Karpas-422 (cell line): ENCODE data around the gene TANGO2. TPM values are rescaled to one million over a fixed set of nuclear protein-coding genes. Genes with fewer than 3 reads are reported as not detected.

ENCODE experiments used
- DNase-seq: peaks from one replicate; pipeline ENCODE4 v3.0.0-alpha.2; 2015
- H2AFZ ChIP-seq: fragments of 200-600 bp; sonication (generic); 2 replicates; pipeline ENCODE4 v1.6.1; 2014; ENCODE audit warnings: antibody characterized with exemption, low read length, mixed read lengths
- H3K27ac ChIP-seq: fragments of 200-600 bp; sonication (generic); 2 replicates; pipeline ENCODE4 v1.5.1; 2014; ENCODE audit warnings: mild to moderate bottlenecking, low read length, moderate library complexity
- H3K27me3 ChIP-seq: fragments of 200-600 bp; sonication (generic); 2 replicates; pipeline ENCODE4 v1.6.1; 2014; ENCODE audit warnings: low read length, mixed read lengths
- H3K36me3 ChIP-seq: fragments of 200-600 bp; sonication (generic); 2 replicates; pipeline ENCODE4 v1.6.1; 2014; ENCODE audit warnings: low read length, mixed read lengths; ENCODE audit not compliant: insufficient read depth
- H3K4me1 ChIP-seq: fragments of 200-600 bp; sonication (generic); 2 replicates; pipeline ENCODE4 v1.6.1; 2014; ENCODE audit warnings: mild to moderate bottlenecking, low read length, mixed read lengths
- H3K4me2 ChIP-seq: fragments of 200-600 bp; sonication (generic); 2 replicates; pipeline ENCODE4 v1.6.1; 2014; ENCODE audit warnings: low read length, low read depth, mild to moderate bottlenecking; ENCODE audit not compliant: poor library complexity, severe bottlenecking
- H3K4me3 ChIP-seq: fragments of 200-600 bp; sonication (generic); 2 replicates; pipeline ENCODE4 v1.5.1; 2014; ENCODE audit warnings: mild to moderate bottlenecking, antibody characterized with exemption, low read length, mixed read lengths
- H3K79me2 ChIP-seq: fragments of 200-600 bp; sonication (generic); 2 replicates; pipeline ENCODE4 v1.6.1; 2014; ENCODE audit warnings: mild to moderate bottlenecking, low read length, mixed read lengths
- H3K9ac ChIP-seq: fragments of 200-600 bp; sonication (generic); 2 replicates; pipeline ENCODE4 v1.6.0; 2014; ENCODE audit warnings: low read length
- H3K9me2 ChIP-seq: fragments of 200-600 bp; sonication (generic), shearing (Covaris generic); replicated peaks from 2 replicates; pipeline ENCODE4 v1.6.0; 2014; ENCODE audit warnings: mild to moderate bottlenecking, low read length, moderate library complexity; ENCODE audit not compliant: insufficient read depth
- H3K9me3 ChIP-seq: fragments of 300-700, 200-600 bp; sonication (generic); 2 replicates; pipeline ENCODE4 v1.6.1; 2014; ENCODE audit warnings: low read length, mixed read lengths
- H4K20me1 ChIP-seq: fragments of 200-600 bp; sonication (generic); 2 replicates; pipeline ENCODE4 v1.6.1; 2014; ENCODE audit warnings: mild to moderate bottlenecking, antibody characterized with exemption, low read length, low read depth; ENCODE audit not compliant: insufficient read depth
- total RNA-seq: library from RNA; depleted of rRNA; stranded (reverse); fragments of >200 nt; shearing (Covaris generic); gene quantifications from 2 replicates; pipeline ENCODE4 v1.2.3, GENCODE V29; 2014; ENCODE audit warnings: low replicate concordance

The TANGO2 gene
- total RNA-seq, 1 experiment from 2014 or later, result 39.0 TPM

- no peaks in the 10 kb centered on the region for H4K20me1 ChIP-seq
- no peak overlapping the region for H2AFZ ChIP-seq
- H3K9me2 ChIP-seq, result no peaks in the 10 kb centered on the region
- DNase-seq, result no peak
- H3K4me2 ChIP-seq, result no peak overlapping the region
- no peak overlapping the region for H3K27ac ChIP-seq
- peaks cover under 1% of the 10 kb centered on the region; the same call in 1 of the 2 replicates for H3K4me1 ChIP-seq
- H3K4me3 ChIP-seq, result no peak overlapping the region
- no peaks in the 10 kb centered on the region for H3K27me3 ChIP-seq
- H3K79me2 ChIP-seq, result peaks cover 15% of the 10 kb centered on the region; the same call in 1 of the 2 replicates
- H3K36me3 ChIP-seq, result peaks cover 13% of the 10 kb centered on the region
- no peaks in the 10 kb centered on the region for H3K9me3 ChIP-seq
- no peak overlapping the region for H3K9ac ChIP-seq
These were observed 84.7 kb downstream of the TANGO2 start for GRCh38 chr22:20105456-20106204.

GRCh38 chr22:20106205-20106848 is 85.4 kb downstream of the TANGO2 start:
- Histone ChIP-seq H3K36me3 (peaks cover 13% of the 10 kb centered on the region), H3K4me1 (peaks cover 8% of the 10 kb centered on the region), H3K9ac (no peak overlapping the region)

GRCh38 chr22:20106849-20107237 is 85.9 kb downstream of the TANGO2 start:
- Histone ChIP-seq H3K27me3 (no peaks in the 10 kb centered on the region), H3K4me1 (peaks cover 12% of the 10 kb centered on the region), H3K9ac (no peak overlapping the region), H3K9me3 (no peaks in the 10 kb centered on the region), H3K4me2 (no peak overlapping the region), H3K4me3 (no peak overlapping the region), H3K9me2 (no peaks in the 10 kb centered on the region), H4K20me1 (no peaks in the 10 kb centered on the region), H3K36me3 (peaks cover 13% of the 10 kb centered on the region), H3K79me2 (peaks cover 15% of the 10 kb centered on the region; the same call in 1 of the 2 replicates), H3K27ac (no peak overlapping the region), H2AFZ (no peak overlapping the region)
- DNase-seq, result no peak

More at GRCh38 chr22:20106205-20106848, 85.4 kb downstream of the TANGO2 start:
- H3K4me2 ChIP-seq, result no peak overlapping the region
- H3K79me2 ChIP-seq, result peaks cover 15% of the 10 kb centered on the region; the same call in 1 of the 2 replicates
- no peak overlapping the region for H2AFZ ChIP-seq
- H3K9me2 ChIP-seq, result no peaks in the 10 kb centered on the region
- H3K27ac ChIP-seq, result no peak overlapping the region
- no peaks in the 10 kb centered on the region for H4K20me1 ChIP-seq
- H3K9me3 ChIP-seq, result no peaks in the 10 kb centered on the region
- no peak overlapping the region for H3K4me3 ChIP-seq
- no peak for DNase-seq
- H3K27me3 ChIP-seq, result no peaks in the 10 kb centered on the region

DNA sequence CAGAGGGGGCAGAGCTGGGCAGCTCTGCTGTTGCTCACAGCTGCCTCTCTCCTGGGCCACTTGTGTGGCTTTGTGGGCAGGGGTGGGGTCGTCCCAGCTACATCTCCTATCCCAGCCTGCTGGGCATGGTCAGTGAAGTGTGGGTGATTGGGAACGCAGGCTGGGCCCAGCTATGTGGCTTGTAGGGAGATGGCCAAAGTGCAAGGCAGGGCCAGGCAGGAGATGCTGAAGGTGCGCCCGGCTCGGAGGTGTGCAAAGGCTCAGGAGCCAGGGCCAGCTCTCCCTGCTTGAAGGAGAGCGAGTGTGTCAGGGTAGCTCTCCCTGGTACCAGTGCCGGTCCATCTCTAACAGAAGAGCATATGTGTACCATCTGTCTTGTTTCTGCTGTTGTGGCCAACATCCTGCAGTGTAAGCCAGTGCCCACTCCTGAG is 86.6 kb downstream of the TANGO2 start:
- no peak for DNase-seq
- no peak overlapping the region for H3K9ac ChIP-seq
- H3K36me3 ChIP-seq, result peaks cover 7% of the 10 kb centered on the region
- no peak overlapping the region for H2AFZ ChIP-seq
- no peak overlapping the region for H3K27ac ChIP-seq
- no peak overlapping the region for H3K4me3 ChIP-seq
- H3K9me3 ChIP-seq, result no peaks in the 10 kb centered on the region
- H3K79me2 ChIP-seq, result peaks cover 10% of the 10 kb centered on the region; the same call in 1 of the 2 replicates
- no peaks in the 10 kb centered on the region for H3K27me3 ChIP-seq
- peaks cover 18% of the 10 kb centered on the region for H3K4me1 ChIP-seq
- no peak overlapping the region for H3K4me2 ChIP-seq
- H3K9me2 ChIP-seq, result no peaks in the 10 kb centered on the region
- no peaks in the 10 kb centered on the region for H4K20me1 ChIP-seq

- Histone ChIP-seq H2AFZ (no peak overlapping the region), H3K79me2 (peaks cover 7% of the 10 kb centered on the region; the same call in 1 of the 2 replicates), H3K9ac (no peak overlapping the region), H3K4me3 (no peak overlapping the region), H3K9me3 (no peaks in the 10 kb centered on the region), H3K36me3 (peaks cover 5% of the 10 kb centered on the region), H3K27ac (no peak overlapping the region), H3K4me2 (no peak overlapping the region), H3K27me3 (no peaks in the 10 kb centered on the region), H3K4me1 (peaks cover 19% of the 10 kb centered on the region), H4K20me1 (no peaks in the 10 kb centered on the region), H3K9me2 (no peaks in the 10 kb centered on the region)
- no peak for DNase-seq
These were observed 87.2 kb downstream of the TANGO2 start for GRCh38 chr22:20107951-20108756.

- Histone ChIP-seq H3K9me2 (no peaks in the 10 kb centered on the region), H4K20me1 (no peaks in the 10 kb centered on the region)
These were observed 87.9 kb downstream of the TANGO2 start for GRCh38 chr22:20108757-20109230.

GRCh38 chr22:20109411-20110358 is 88.8 kb downstream of the TANGO2 start:
- H3K27ac ChIP-seq, result no peak overlapping the region
- H3K9me2 ChIP-seq, result no peaks in the 10 kb centered on the region
- no peak for DNase-seq
- H4K20me1 ChIP-seq, result no peaks in the 10 kb centered on the region
- H3K36me3 ChIP-seq, result no peaks in the 10 kb centered on the region; the same call in none of the 2 replicates
- H3K9ac ChIP-seq, result no peak overlapping the region
- H3K4me2 ChIP-seq, result no peak overlapping the region
- H3K4me3 ChIP-seq, result no peak overlapping the region
- H3K79me2 ChIP-seq, result peaks cover 8% of the 10 kb centered on the region
- no peaks in the 10 kb centered on the region for H3K9me3 ChIP-seq
- H3K27me3 ChIP-seq, result no peaks in the 10 kb centered on the region
- no peak overlapping the region for H2AFZ ChIP-seq
- H3K4me1 ChIP-seq, result peaks cover 19% of the 10 kb centered on the region

More at GRCh38 chr22:20108757-20109230, 87.9 kb downstream of the TANGO2 start:
- Histone ChIP-seq H3K27ac (no peak overlapping the region), H3K79me2 (peaks cover 1% of the 10 kb centered on the region; the same call in 1 of the 2 replicates), H3K4me2 (no peak overlapping the region), H3K4me3 (no peak overlapping the region), H3K9me3 (no peaks in the 10 kb centered on the region), H3K4me1 (peaks cover 19% of the 10 kb centered on the region), H3K9ac (no peak overlapping the region), H3K36me3 (no peaks in the 10 kb centered on the region; the same call in 1 of the 2 replicates), H3K27me3 (no peaks in the 10 kb centered on the region), H2AFZ (no peak overlapping the region)
- DNase-seq, result no peak
